GM18526 (cell line): Measurements from ENCODE around the gene SP110.

Experiments
- POLR2A ChIP-seq: IDR thresholded peaks from 3 replicates; pipeline ENCODE4 v1.6.1; 2011; ENCODE audit not compliant: insufficient read length; ENCODE audit errors: extremely low read depth

The SP110 gene

DNA sequence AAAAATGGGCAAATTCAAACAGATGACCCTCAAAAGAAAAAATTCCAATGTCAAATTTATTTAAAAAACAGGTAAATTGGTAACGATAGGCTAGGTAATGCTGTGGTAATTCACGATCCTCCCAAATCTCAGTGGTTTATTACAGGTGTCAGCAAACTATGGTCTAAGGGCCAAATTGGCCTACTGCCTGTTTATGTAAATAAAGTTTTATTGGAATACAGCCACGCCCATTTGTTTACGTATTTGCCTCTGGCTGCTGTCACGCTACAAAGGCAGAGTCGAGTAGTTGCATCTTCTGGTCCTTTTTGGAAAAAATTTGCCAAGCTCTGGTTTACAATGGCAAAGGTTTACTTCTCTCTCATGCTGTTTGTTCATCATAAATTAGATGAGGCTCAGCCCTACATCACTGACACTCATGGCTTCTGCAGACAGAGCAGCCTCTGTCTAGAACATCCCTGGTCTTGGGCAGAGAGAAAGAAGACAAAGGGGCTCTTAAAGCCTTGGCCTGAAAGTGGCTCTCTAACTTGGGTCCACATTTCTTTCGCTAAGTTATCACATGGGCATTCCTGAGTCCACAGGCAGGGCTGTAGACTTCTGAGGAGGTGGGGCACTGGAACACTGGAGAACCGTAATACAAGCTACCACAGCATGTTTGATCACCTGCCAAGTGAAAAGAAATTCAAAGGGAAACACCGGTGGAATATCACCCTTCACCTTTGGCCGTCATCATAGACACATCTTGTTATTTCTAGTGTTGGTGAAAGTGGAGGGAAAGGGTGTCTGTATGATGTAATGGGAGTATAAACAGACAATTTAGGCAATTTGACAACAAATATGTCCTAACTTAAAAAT is 34.8 kb downstream of the SP110 start:
- TF ChIP-seq POLR2A = no peak

DNA sequence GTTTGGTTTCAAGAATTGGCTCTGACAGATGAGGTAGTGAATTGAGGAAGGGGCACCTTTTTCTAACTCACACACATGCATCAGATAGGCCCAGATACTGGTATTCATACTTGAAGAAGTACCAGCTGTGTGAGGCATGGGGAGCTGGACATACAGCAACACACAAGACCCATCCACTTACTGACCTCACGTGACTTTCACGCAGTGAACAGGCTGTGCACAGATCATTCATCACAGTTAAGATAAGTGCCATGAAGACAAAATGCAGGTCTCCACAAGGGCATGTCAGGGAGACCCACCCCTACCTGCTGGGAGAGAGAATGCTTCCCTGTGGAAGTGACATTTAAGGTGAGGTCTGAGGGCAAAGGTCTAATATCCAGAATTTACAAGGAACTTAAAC is 38.6 kb downstream of the SP110 start:
- no peak for TF ChIP-seq POLR2A

DNA sequence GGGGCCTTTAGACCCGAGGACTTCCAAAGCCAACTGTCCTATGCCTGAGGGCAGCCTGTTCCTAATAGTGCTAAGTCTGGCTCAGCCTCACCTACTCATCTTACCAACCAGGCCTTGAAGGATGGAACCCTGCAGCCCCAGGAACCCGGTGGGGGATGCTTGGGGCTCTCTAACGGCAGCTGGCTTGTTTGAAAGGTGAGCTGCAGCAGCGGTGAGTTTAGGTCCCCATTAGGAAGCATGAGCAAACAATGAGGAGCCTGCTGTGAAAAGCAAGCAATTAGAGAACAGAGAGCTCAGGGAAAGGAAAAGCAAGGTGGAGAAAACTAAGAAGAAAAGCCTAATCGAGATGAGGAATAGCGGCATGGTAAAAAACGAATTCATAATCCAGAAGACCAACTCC is 39.9 kb downstream of the SP110 start:
- no peak for TF ChIP-seq POLR2A

DNA sequence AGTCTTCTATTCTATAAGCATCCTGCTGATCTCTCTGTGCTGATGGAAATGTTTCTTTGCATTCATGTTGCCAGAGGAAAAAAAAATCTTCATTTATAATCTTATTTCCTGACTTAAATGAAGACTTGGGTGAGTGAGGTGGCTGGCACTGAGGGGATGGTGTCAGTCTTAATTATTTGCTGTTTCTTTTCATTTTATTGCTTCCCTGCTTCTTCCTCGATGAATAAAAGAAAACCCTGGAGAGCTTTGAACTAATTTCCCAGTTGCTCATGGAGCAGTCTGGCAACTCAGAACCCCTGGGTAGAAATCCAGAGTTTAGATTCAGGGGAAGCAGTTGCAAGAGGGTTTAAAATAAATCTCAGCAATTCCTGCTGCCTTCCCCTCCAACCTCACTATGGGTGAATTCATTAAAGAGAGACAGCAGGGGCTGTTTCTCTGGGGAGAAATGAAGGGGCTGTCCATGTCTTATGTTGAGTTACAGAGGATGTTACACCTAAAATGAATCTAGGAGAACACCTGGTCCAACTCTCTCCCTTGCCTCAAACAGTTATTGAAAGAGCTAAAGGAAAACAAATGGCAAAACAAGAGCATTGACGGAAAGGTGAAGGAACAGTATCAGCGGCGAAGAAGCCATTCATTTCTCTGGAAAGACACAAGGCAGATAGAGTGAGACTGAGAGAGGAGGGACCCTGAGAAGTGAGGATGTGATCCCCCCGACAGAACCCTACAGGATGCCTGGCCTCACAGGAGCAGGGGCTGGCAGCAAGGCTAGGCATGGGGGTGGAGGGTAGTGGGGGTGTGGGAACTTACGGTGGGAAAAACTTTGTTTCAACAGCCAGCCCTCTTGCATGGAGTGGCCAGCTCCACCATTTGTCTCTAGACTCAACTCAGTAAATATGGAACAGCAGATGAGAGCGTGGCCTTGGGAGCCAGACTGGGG is 41.0 kb downstream of the SP110 start:
- no peak for TF ChIP-seq POLR2A

DNA sequence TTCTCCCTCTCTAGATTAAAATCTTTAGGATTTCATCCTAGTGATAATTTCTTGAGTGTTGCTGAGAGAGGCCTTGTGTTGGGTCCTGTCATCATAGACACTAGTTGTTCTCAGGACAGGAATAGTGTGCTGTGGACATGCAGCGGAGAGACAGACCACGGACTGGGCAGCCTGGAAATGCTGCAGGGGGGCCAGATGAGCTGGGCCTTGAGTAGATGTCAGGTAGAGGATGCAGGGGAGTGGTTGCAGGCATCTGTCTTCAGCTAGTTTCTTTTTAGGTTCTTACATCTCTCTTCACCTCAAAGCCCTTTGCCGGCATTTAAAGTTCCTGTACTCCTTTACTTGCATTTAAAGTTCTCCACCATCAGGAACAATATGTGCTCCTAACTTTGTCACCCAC is 42.8 kb downstream of the SP110 start:
- no peak for TF ChIP-seq POLR2A

DNA sequence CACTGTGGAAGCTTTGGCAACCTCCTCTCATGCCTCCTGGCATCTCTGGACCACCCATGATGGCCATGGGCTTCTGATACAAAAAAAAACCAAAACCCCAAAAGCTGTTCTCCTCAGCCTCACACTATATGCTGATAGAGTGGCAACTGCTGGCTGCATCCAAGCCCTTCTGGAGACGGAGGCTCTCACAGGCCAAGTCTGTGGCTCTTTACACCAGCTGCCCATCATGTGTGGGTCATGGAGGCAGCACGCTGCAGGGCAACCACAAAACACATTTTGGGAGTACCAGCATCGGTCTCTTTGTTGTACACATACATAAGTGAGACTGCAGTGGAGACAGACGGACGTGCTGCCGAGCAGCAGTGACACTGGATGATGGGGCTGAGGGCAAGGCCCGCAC is 45.3 kb downstream of the SP110 start:
- no peak for TF ChIP-seq POLR2A

DNA sequence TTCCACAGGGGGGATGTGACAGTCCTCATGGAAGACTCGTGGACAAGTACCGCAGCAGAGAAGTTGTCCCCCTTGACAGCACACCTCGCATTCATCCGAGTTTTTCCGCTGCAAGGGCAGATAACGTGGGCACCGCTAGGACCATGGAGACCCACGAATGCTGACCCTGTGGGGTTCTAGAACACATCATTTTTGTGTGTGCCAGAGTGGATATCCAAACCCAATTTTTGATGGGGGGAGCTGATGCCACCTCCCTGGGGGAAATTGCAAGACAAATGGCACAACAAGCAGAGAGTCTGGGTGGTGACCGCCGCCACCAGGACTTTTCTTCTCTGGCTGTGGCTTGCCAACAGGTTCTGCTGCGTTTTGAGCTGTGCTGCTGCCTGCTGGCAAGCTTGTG is 46.9 kb downstream of the SP110 start:
- TF ChIP-seq POLR2A = no peak

DNA sequence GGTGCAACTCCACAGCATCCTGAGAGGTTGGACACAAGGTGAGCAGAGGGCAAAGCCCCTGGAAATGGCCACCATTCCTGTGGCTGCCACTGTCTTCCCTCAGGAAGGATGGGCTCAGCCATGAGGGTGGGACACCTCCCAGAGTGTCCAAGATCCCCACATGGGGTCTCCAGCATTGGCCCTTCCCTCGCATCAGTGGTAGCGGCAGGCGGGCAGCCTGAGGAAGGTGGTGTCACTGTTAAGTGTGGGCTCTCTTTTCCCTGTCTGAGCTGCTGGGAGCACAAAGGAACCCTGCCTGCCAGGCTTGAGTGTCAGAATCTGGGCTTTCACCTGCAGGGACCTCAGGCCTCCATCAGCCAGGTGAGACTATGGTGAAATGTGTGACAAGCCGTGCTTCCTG is 47.6 kb downstream of the SP110 start:
- no peak for TF ChIP-seq POLR2A

DNA sequence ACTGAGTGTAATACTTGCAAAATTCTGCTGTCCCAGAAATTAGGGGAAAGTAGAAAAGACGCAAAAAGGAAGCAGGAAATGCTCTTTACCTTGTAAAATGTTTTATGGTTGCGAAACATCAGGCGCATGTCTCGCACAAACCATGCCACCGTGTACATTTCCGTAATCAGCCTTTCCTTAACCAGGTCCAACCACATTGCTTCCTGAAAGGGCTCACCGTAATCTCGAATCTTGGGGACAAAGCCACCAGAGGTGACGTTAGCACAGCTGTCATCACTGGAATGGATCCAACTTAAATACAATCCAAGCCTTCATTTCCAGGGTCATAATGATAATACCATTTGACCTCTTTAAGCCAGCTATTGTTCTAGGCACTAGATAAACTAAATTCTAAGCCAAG is 49.3 kb downstream of the SP110 start:
- no peak for TF ChIP-seq POLR2A

DNA sequence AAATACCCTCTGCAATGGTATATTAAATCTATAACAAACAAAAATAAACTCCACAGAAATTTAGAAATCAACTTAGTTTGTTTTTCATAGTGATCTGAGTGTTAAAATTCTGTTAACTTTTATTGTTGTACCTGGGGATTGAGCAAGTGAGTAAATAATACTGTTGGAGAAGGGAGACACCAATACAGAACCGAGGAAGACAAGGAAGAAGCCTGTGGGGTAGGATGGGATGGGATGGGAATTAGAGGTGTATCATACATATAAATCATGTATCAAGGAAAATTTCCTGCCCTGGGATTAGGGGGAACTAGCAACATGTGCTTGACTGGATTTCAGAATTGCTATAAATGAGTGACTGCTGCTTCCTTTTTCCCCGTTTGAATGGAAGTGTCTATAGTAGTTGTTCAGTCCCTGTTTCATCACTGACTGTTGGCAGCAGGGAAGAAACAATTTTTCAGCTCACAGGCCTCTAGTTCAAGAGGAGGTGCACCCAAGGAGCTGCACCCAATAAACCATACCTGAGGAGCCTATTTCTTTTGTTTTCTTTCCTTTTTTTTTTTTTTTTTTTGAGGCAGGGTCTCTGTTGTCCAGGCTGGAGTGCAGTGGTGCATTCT is 53.1 kb downstream of the SP110 start:
- TF ChIP-seq POLR2A = no peak

DNA sequence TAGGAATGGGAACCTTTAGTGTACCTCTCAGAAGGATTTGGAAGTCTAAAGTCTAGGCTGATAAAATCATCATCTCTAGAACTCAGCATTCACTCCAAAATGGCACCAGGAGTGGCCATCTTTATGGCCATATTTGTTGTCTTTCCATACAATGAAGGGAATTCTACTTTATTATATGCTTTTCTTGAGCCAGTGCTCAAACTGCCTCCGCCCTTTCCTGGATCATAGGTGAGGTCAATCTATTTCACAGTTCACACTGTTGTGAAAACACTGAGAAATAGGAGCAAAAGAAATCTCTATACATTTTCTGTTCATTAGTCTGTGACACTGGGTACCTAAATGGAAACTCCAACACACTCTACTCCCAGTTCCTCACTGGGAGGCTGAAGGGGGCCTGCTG is 55.6 kb downstream of the SP110 start:
- no peak for TF ChIP-seq POLR2A

DNA sequence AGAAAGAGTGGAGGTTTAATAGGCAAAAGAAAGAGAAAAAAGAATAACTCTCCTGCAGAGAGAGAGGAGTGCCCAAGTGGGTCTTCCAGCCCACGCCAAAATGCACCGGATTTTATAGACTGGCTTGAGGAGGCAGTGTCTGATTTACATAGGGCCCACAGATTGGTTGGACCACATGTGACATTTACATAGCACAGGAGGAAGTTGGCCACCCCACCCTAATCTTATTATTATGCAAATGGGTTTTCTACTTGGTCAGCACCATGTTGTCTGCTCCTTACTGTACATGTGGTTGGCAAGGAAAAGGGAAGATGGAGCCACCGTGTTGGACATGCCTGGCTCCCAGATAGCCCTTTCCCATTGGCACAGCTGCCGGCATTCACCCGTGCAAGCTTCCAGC is 56.8 kb downstream of the SP110 start:
- no peak for TF ChIP-seq POLR2A

DNA sequence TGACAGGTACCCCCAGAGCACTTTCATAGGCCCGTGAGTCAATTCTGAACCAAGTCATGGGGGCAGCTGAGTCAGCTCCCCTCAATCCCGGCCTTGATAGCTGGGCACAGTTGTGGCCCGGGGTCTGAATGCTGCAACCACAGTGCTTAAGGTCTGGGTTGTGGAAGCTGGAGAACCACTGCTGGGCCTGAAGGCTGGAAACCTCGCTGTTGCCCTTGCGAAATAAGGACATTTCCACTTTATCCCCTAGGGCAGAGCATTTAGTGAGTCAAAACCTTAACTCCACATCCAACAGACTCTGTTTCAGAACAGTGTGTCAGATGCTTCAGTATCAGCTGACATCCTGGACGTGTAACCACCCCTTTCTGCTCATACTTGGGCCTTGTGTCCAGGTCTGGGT is 58.6 kb downstream of the SP110 start:
- no peak for TF ChIP-seq POLR2A

DNA sequence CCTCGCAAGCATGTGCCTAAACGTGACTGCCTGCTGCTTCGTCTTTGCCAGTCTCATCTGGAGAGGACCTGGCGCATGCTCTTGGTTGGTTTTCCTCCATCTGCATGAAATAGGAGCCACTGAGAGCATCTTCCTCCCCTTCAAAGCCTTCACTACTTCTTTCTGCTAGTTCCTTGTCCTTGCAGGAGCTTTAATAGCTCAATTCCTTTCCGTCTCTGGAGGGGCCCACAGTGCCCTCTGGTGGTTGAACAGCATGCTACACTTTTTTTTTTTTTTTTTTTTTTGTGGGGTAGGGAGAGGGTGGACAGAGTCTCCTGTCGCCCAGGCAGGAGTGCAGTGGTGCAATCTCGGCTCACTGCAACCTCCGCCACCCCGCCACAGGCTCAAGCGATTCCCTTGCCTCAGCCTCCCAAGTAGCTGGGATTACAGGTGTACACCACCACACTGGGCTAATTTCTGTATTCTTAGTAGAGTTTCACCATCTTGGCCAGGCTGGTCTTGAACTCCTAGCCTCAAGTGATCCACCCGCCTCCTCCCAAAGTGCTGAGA is 59.6 kb downstream of the SP110 start:
- no peak for TF ChIP-seq POLR2A

DNA sequence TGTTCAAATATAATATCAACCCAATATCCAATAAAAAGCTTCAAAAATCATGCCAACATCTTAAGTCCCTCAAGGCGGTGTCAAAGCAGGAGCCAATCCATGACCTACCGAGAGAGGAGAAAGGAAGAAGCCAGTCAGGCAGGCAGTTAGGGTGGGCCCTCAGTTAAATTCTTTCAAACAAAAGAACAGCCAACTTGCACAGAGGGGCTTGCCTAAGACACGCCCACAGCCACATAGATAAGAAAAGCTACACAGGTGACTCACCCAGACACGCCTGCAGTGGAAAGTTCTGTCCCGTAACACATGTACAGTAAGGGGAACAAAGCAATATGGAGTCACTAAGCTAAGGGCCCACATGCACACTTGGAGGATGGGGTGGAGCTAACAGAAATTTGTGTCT is 61.3 kb downstream of the SP110 start:
- no peak for TF ChIP-seq POLR2A
